AG08396 (cell line): ENCODE measurements around the gene PCDHB16.
"Not testable (repeated sequence)": the region's sequence is repeated elsewhere in the genome, so short reads cannot be mapped to it uniquely, and the experiment has no call there.

ENCODE experiments used
- DNase-seq: peaks from one replicate; pipeline ENCODE4 v3.0.0; 2012; ENCODE audit warnings: low spot score, mixed read lengths

Gene PCDHB16

DNA sequence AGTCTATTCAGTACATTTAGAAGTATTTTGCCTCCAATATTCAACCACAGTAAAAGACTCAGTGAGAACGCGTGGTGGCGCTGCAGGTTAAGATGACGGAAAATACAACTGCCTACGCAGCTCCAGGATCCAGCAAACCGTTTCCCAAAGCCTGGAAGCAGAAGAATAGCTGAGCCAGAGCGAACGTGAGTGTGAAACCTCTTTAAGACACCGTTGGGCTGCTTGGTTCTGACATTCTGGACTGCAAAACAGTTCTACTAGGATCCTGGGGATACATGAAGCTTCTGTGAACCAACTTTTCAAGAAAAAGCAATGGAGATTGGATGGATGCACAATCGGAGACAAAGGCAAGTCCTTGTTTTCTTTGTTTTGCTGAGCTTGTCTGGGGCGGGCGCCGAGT lies at the start of gene PCDHB16:
TSS of gene PCDHB16 (plus strand) at position 140 of the 400 bp plus-strand sequence. CDS start at position 313, 173 bp downstream.
- peak; percentile 74 for DNase-seq

DNA sequence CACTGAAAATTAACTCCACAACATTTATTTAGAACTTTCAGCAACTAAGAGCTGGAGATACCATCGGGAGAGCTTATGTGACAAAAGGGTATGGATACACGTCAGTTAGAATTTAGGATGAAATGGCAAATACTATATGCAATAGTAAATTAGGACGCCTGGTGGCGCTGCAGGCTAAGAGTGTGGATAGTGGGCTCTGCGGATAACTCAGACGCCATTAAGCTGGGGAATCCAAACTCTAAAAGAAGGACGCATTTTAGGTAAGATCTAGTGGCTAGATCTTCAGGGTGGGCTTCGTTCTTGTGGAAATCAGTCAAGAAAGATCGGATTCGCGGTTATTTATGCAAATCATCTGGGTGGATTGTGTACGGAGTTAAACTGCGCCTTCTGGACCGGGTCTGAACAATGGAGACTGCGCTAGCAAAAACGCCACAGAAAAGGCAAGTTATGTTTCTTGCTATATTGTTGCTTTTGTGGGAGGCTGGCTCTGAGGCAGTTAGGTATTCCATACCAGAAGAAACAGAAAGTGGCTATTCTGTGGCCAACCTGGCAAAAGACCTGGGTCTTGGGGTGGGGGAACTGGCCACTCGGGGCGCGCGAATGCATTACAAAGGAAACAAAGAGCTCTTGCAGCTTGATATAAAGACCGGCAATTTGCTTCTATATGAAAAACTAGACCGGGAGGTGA lies 47.0 kb upstream of the PCDHB16 start, which contains the start of gene PCDHB5:
TSS of gene PCDHB5 (plus strand) at position 177 of the 688 bp plus-strand sequence. CDS start at position 406, 229 bp downstream.
- DNase-seq: peak; percentile 61

DNA sequence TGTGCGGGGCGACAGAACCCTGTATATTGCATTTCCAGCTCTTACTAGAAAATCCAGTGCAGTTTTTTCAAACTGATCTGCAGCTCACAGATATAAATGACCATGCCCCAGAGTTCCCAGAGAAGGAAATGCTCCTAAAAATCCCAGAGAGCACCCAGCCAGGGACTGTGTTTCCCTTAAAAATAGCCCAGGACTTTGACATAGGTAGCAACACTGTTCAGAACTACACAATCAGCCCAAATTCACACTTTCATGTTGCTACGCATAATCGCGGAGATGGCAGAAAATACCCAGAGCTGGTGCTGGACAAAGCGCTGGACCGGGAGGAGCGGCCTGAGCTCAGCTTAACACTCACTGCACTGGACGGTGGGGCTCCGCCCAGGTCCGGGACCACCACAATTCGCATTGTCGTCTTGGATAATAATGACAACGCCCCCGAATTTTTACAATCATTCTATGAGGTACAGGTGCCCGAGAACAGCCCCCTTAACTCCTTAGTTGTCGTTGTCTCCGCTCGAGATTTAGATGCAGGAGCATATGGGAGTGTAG lies 46.4 kb upstream of the PCDHB16 start:
- no peak for DNase-seq

DNA sequence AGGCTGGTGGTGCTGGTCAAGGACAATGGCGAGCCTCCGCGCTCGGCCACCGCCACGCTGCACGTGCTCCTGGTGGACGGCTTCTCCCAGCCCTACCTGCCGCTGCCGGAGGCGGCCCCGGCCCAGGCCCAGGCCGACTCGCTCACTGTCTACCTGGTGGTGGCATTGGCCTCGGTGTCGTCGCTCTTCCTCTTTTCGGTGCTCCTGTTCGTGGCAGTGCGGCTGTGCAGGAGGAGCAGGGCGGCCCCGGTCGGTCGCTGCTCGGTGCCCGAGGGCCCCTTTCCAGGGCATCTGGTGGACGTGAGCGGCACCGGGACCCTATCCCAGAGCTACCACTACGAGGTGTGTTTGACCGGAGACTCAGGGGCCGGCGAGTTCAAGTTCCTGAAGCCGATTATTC lies 44.8 kb upstream of the PCDHB16 start:
- DNase-seq: not testable (repeated sequence)

DNA sequence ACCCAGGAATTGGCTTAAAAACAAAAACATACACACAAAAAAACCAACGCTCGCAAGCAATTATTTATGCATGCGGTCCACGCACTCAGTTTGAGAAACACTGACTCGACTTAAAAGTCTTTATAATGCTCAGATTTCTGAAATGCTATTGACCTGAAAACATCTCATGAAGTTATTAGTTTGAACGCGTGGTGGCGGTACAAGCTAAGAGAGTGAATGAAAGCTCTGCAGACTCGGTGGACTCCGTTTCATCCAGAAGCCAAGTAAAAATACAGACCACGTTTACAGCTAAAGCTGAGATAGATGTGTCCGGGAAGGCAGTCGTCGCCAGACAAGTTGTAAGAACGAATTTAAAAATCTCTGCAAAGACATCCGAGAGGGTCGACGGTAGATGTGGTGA lies 32.4 kb upstream of the PCDHB16 start, which contains the start of gene PCDHB6:
TSS of gene PCDHB6 (plus strand) at position 246 of the 400 bp plus-strand sequence. CDS start 201 bp downstream, outside the sequence.
- peak; percentile 54 for DNase-seq

DNA sequence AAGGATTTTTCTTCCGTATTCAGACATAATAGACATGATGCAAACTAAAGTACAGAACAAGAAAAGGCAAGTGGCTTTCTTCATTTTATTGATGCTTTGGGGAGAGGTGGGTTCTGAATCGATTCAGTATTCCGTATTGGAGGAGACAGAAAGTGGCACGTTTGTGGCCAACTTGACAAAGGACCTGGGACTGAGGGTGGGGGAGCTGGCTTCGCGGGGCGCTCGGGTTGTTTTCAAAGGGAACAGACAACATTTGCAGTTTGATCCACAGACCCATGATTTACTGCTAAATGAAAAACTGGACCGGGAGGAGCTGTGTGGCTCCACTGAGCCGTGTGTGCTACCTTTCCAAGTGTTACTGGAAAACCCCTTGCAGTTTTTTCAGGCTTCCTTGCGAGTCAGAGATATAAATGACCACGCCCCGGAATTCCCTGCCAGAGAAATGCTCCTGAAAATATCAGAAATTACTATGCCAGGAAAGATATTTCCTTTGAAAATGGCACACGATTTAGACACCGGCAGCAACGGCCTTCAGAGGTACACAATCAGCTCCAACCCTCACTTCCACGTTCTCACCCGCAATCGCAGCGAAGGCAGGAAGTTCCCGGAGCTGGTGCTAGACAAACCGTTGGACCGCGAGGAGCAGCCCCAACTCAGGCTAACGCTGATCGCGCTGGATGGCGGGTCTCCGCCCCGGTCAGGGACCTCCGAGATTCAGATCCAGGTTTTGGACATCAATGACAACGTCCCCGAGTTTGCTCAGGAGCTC lies 31.8 kb upstream of the PCDHB16 start:
- DNase-seq: no peak

DNA sequence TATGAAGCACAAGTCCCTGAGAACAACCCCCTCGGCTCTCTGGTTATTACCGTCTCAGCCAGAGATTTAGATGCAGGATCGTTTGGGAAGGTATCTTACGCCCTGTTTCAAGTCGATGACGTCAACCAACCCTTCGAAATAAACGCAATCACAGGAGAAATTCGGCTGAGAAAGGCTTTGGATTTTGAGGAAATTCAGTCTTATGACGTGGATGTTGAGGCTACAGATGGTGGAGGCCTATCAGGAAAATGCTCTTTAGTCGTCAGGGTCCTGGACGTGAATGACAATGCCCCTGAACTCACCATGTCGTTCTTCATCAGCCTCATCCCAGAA lies 31.2 kb upstream of the PCDHB16 start:
- DNase-seq: no peak

DNA sequence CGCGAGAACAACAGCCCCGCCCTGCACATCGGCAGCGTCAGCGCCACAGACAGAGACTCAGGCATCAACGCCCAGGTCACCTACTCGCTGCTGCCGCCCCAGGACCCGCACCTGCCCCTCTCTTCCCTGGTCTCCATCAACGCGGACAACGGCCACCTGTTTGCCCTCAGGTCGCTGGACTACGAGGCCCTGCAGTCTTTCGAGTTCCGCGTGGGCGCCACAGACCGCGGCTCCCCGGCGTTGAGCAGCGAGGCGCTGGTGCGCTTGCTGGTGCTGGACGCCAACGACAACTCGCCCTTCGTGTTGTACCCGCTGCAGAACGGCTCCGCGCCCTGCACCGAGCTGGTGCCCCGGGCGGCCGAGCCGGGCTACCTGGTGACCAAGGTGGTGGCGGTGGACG lies 30.6 kb upstream of the PCDHB16 start:
- not testable (repeated sequence) for DNase-seq

DNA sequence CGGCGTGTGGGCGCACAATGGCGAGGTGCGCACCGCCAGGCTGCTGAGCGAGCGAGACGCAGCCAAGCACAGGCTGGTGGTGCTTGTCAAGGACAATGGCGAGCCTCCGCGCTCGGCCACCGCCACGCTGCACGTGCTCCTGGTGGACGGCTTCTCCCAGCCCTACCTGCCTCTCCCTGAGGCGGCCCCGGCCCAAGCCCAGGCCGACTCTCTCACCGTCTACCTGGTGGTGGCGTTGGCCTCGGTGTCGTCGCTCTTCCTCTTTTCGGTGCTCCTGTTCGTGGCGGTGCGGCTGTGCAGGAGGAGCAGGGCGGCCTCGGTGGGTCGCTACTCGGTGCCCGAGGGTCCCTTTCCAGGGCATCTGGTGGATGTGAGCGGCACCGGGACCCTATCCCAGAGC lies 30.1 kb upstream of the PCDHB16 start:
- DNase-seq: not testable (repeated sequence)

DNA sequence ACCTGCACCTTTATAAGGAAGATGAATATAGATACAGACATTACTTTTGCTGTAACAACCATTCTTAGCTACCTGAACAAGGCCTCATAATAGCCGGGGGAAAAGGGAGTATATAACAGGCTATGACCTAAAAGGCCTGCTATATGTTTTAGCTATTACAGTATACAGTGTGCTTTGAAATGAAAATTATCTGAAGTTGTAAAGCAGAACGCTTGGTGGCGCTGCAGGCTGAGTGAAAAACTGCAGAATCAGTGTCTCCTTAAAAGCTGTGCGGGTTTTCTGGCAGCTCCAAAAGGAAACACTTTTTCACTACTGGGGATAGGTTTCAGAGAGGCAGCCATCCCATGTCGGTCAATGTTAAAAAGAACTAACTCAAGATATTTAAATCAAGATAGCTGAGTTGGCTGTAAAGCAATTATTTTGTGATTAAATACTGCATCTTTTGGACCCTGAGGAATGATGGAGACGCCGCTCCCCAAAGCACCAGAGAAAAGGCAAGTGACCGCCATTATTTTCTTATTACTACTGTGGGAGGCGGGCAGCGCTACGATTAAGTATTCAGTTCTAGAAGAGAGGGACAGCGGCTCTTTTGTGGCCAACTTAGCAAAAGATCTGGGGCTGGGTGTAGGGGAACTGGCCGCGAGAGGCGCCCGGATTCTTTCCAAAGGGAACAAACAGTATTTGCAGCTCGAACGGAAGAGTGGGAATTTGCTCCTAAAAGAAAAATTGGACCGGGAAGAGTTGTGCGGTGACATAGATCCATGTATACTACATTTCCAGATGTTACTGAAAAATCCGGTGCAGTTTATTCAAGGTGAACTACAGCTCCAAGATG lies 26.4 kb upstream of the PCDHB16 start:
- no peak for DNase-seq

DNA sequence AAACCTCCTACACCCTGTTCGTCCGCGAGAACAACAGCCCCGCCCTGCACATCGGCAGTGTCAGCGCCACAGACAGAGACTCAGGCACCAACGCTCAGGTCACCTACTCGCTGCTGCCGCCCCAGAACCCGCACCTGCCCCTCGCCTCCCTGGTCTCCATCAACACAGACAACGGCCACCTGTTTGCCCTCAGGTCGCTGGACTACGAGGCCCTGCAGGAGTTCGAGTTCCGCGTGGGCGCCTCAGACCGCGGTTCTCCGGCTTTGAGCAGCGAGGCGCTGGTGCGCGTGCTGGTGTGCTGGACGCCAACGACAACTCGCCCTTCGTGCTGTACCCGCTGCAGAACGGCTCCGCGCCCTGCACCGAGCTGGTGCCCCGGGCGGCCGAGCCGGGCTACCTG lies 24.8 kb upstream of the PCDHB16 start:
- not testable (repeated sequence) for DNase-seq

DNA sequence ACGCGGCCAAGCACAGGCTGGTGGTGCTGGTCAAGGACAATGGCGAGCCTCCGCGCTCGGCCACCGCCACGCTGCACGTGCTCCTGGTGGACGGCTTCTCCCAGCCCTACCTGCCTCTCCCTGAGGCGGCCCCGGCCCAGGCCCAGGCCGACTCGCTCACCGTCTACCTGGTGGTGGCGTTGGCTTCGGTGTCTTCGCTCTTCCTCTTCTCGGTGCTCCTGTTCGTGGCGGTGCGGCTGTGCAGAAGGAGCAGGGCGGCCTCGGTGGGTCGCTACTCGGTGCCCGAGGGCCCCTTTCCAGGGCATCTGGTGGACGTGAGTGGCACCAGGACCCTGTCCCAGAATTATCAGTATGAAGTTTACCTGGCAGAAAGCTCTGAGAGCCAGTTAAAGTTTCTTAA lies 24.3 kb upstream of the PCDHB16 start:
- not testable (repeated sequence) for DNase-seq

DNA sequence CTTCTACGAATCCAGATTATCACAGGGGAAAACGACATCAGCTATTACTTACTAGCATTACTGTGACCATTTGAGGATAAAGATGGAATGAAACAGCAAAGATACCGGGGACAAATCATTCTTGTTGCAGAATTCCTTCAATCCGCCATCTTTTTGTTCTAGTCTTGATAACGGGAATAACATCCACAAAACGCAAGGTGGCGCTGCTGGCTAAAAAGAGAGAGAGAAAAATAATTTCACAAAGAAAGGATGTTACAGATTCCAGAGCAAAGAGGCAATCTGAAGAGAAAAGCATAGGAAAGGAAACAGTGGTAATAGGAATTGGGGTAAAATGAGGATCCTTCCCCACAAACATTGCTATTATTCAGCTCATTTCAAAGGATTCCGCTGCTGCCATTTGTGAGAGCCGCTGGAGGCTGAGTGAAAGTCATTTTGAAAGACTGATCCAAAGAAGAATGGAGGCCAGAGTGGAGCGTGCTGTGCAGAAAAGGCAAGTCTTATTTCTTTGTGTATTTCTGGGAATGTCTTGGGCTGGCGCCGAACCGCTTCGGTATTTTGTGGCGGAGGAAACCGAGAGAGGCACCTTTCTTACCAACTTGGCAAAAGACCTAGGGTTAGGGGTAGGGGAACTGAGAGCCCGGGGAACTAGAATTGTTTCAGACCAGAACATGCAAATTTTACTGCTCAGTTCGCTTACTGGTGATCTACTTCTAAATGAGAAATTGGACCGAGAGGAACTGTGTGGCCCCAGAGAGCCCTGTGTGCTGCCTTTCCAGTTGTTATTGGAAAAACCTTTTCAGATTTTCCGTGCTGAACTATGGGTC lies 9.6 kb upstream of the PCDHB16 start, which contains the start of gene PCDHB7:
TSS of gene PCDHB7 (plus strand) at position 264 of the 824 bp plus-strand sequence. CDS start at position 456, 192 bp downstream.
- peak; percentile 58 for DNase-seq

DNA sequence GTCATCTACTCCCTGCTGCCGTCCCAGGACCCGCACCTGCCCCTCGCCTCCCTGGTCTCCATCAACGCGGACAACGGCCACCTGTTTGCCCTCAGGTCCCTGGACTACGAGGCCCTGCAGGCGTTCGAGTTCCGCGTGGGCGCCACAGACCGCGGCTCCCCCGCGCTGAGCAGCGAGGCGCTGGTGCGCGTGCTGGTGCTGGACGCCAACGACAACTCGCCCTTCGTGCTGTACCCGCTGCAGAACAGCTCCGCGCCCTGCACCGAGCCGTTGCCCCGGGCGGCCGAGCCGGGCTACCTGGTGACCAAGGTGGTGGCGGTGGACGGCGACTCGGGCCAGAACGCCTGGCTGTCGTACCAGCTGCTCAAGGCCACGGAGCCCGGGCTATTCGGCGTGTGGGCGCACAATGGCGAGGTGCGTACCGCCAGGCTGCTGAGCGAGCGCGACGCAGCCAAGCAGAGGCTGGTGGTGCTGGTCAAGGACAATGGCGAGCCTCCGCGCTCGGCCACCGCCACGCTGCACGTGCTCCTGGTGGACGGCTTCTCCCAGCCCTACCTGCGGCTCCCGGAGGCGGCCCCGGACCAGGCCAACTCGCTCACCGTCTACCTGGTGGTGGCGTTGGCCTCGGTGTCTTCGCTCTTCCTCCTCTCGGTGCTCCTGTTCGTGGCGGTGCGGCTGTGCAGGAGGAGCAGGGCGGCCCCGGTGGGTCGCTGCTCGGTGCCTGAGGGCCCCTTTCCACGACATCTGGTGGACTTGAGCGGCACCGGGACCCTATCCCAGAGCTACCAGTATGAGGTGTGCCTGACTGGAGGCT lies 7.7 kb upstream of the PCDHB16 start:
- DNase-seq: not testable (repeated sequence)

DNA sequence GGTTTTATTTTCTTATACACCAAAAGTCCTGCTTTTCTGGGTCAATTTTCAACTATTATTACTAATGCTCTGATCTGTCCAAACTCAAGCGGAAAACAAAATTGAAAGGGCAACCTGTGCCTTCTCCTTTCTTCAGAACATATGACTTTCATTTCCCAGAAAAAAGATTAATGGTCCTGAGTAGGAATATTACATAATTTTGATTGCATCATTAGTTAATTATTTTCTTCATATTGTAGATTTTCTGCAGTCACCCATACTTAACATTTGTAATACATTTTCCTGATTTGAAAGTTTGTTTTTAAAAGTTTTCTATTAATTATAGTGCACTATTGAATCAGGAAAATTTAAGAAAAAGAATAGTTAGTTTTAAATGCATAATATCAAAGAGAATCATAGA lies 6.3 kb upstream of the PCDHB16 start:
- no peak for DNase-seq

DNA sequence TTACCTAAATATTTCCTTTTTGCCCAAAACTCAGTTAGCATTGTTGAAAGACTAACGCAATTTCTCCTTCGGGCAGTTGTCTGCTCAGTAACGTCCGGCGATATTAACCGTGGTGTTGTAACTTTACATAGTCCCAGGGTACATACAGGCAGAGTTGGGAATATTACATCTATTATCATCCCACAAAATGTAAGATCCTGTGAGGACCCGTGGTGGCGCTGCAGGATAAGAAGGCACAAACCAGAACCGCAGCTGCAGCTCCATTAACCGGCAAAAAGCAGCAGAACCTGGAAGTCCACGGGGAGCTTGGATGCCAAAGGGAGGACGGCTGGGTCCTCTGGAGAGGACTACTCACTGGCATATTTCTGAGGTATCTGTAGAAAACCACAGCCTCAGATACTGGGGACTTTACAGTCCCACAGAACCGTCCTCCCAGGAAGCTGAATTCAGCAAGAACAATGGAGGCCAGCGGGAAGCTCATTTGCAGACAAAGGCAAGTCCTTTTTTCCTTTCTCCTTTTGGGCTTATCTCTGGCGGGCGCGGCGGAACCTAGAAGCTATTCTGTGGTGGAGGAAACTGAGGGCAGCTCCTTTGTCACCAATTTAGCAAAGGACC lies 4.5 kb upstream of the PCDHB16 start, which contains the start of gene PCDHB8:
TSS of gene PCDHB8 (plus strand) at position 214 of the 615 bp plus-strand sequence. CDS start at position 459, 245 bp downstream.
- peak; percentile 53 for DNase-seq

DNA sequence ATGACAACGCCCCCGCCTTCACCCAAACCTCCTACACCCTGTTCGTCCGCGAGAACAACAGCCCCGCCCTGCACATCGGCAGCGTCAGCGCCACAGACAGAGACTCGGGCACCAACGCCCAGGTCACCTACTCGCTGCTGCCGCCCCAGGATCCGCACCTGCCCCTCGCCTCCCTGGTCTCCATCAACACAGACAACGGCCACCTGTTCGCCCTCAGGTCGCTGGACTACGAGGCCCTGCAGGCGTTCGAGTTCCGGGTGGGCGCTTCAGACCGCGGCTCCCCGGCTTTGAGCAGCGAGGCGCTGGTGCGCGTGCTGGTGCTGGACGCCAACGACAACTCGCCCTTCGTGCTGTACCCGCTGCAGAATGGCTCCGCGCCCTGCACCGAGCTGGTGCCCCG lies 2.8 kb upstream of the PCDHB16 start:
- DNase-seq: not testable (repeated sequence)

DNA sequence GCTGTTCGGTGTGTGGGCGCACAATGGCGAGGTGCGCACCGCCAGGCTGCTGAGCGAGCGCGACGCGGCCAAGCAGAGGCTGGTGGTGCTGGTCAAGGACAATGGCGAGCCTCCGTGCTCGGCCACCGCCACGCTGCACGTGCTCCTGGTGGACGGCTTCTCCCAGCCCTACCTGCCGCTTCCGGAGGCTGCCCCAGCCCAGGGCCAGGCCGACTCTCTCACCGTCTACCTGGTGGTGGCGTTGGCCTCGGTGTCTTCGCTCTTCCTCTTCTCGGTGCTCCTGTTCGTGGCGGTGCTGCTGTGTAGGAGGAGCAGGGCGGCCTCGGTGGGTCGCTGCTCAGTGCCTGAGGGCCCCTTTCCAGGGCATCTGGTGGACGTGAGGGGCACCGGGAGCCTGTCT lies 2.3 kb upstream of the PCDHB16 start:
- DNase-seq: not testable (repeated sequence)

DNA sequence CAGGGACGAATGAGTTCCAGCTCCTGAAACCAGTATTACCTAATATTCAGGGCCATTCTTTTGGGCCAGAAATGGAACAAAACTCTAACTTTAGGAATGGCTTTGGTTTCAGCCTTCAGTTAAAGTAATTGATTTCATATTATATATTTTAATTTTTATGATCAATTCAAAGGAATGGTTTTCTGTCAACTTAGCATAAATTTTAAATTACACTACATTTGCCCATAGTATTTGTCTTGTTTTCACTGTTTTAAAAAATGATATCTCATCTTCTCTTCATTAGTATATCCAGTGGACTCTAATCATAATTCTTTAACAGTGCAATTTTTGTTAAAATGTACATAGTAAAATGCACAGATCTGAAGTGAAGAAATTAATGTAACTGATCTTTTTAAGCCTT lies 1.9 kb upstream of the PCDHB16 start:
- DNase-seq: no peak
